Endothelial cell of umbilical vein (primary cell): ENCODE measurements around the gene DCC. TPM values are rescaled to one million over a fixed set of nuclear protein-coding genes. Genes with fewer than 3 reads are reported as not detected.

Source experiments
- BruUV-seq: library from RNA; stranded (reverse); fragments of 400-500 nt; replicated peaks from 2 replicates; lab custom pipeline; 2021; lab: Mats Ljungman, UMichigan
- CTCF ChIA-PET: fragments of 300-600, 350-600 bp; sonication (Branson Sonifier 250); formaldehyde crosslinking; loops from one replicate; lab custom pipeline; 2021; ENCODE audit warnings: antibody characterized with exemption, inconsistent platforms; lab: Charles Lee
- POLR2A ChIA-PET: fragments of 300-600, 350-600 bp; sonication (Branson Sonifier 250); formaldehyde crosslinking; loops from one replicate; lab custom pipeline; 2021; ENCODE audit warnings: antibody characterized with exemption, inconsistent platforms; lab: Charles Lee
- DNase-seq: peaks from one replicate; pipeline ENCODE4 v3.0.0-alpha.2; 2011; ENCODE audit warnings: low read depth, low spot score
- FAIRE-seq: peaks from 2 replicates; lab custom pipeline; 2011; peaks lifted over from hg19 to GRCh38; lab: Jason Lieb, UNC
- H2AFZ ChIP-seq: 2 replicates; pipeline ENCODE4 v1.6.0; 2012; ENCODE audit warnings: low read depth, low read length, control low read depth, inconsistent platforms
- H3K27ac ChIP-seq: 2 replicates; pipeline ENCODE4 v1.5.1; 2011; ENCODE audit warnings: low read depth, mild to moderate bottlenecking, control low read depth, low read length, moderate library complexity; ENCODE audit not compliant: insufficient read depth
- H3K27me3 ChIP-seq, 2 experiments: 2 replicates each; pipeline versions ENCODE4 v1.6.0 to v1.6.1; 2011; ENCODE audit warnings: low read length in 2 of 2, mixed read lengths in 1 of 2; ENCODE audit not compliant: control insufficient read depth in 2 of 2, insufficient read depth in 2 of 2
- H3K36me3 ChIP-seq, 2 experiments: 2 replicates in 1 of 2; 3 replicates in 1 of 2; pipeline ENCODE4 v1.5.1; 2011; ENCODE audit warnings: low read length in 2 of 2, mild to moderate bottlenecking in 1 of 2, moderate library complexity in 1 of 2; ENCODE audit not compliant: control insufficient read depth in 2 of 2, insufficient read depth in 2 of 2; ENCODE audit errors: extremely low read depth in 1 of 2
- H3K4me1 ChIP-seq: 3 replicates; pipeline ENCODE4 v1.5.1; 2011; ENCODE audit warnings: mild to moderate bottlenecking, low read length; ENCODE audit not compliant: control insufficient read depth, insufficient read depth; ENCODE audit errors: extremely low read depth
- H3K4me2 ChIP-seq: 2 replicates; pipeline ENCODE4 v1.6.1; 2011; ENCODE audit warnings: low read length, control low read depth, mixed read lengths; ENCODE audit not compliant: insufficient read depth
- H3K4me3 ChIP-seq, 3 experiments: fragments of 200-600 bp in 1 of 3; sonication (generic), shearing (Covaris generic) in 1 of 3; replicated peaks in 1 of 3; 2 replicates each; pipeline ENCODE4 v1.5.1; 2011 to 2016; ENCODE audit warnings: control low read depth in 3 of 3, low read length in 3 of 3, mild to moderate bottlenecking in 2 of 3, inconsistent platforms in 1 of 3, low read depth in 1 of 3, moderate library complexity in 1 of 3; ENCODE audit not compliant: insufficient read depth in 1 of 3
- H3K79me2 ChIP-seq: 2 replicates; pipeline ENCODE4 v1.6.0; 2012; ENCODE audit warnings: low read length, inconsistent platforms; ENCODE audit not compliant: control insufficient read depth, insufficient read depth
- H3K9ac ChIP-seq: replicated peaks from 2 replicates; pipeline ENCODE3; 2011; ENCODE audit warnings: low read length, control low read depth; ENCODE audit not compliant: insufficient read depth; ENCODE audit errors: extremely low read depth
- H3K9me1 ChIP-seq: replicated peaks from 3 replicates; pipeline ENCODE4 v1.6.0; 2011; ENCODE audit warnings: mild to moderate bottlenecking, low read length; ENCODE audit not compliant: control insufficient read depth, insufficient read depth; ENCODE audit errors: extremely low read depth
- H3K9me3 ChIP-seq: replicated peaks from 2 replicates; pipeline ENCODE4 v1.5.1; 2012; ENCODE audit warnings: low read length, inconsistent platforms; ENCODE audit not compliant: control insufficient read depth, insufficient read depth
- H4K20me1 ChIP-seq: replicated peaks from 2 replicates; pipeline ENCODE3; 2011; ENCODE audit warnings: mild to moderate bottlenecking, low read length; ENCODE audit not compliant: control insufficient read depth, insufficient read depth; ENCODE audit errors: extremely low read depth
- EZH2 ChIP-seq: IDR thresholded peaks from 2 replicates; pipeline ENCODE4 v1.6.1; 2012; ENCODE audit warnings: borderline replicate concordance, low read depth, mild to moderate bottlenecking, moderate library complexity, low read length, inconsistent platforms; ENCODE audit not compliant: severe bottlenecking
- FOS ChIP-seq: IDR thresholded peaks from 2 replicates; pipeline ENCODE4 v1.6.1; 2011; ENCODE audit warnings: mild to moderate bottlenecking, low read length, moderate library complexity, borderline replicate concordance; ENCODE audit not compliant: insufficient read depth
- GATA2 ChIP-seq: IDR thresholded peaks from 2 replicates; pipeline ENCODE4 v1.7.0; 2011; ENCODE audit warnings: low read depth, mild to moderate bottlenecking, moderate library complexity, mixed read lengths, low read length; ENCODE audit not compliant: insufficient read length, insufficient read depth
- JUN ChIP-seq: IDR thresholded peaks from 2 replicates; pipeline ENCODE4 v1.6.1; 2011; ENCODE audit warnings: borderline replicate concordance, low read depth; ENCODE audit not compliant: insufficient read length, insufficient read depth
- MYC ChIP-seq: IDR thresholded peaks from one replicate; pipeline ENCODE4 v1.6.1; 2011; ENCODE audit warnings: mild to moderate bottlenecking, low read depth, low read length
- dilution Hi-C: fragments of 300-500 bp; cut with MboI; formaldehyde crosslinking; loops from one replicate; pipeline ENCODE4 v1.15.0; 2019; ENCODE audit warnings: low sequenced_read_pairs; ENCODE audit not compliant: extremely low pct_ligation_motif_present
- intact Hi-C: fragments of 100-400 bp; cut with micrococcal nuclease; formaldehyde crosslinking; loops from one replicate; pipeline ENCODE4 v1.10.0; 2022
- polyA plus RNA-seq, 4 experiments: library from polyadenylated mRNA; depleted of rRNA in 3 of 4; stranded (reverse) in 3 of 4; unstranded in 1 of 4; fragments of >200 nt; gene quantifications; 2 replicates each; pipeline versions ENCODE4 v1.2.1 to v1.2.3, GENCODE V29; 2011 to 2012; ENCODE audit warnings: missing spikeins in 1 of 4
- total RNA-seq: library from RNA; stranded (reverse); gene quantifications from 2 replicates; pipeline ENCODE4 v1.2.3, GENCODE V29; 2021
- TF ChIP-seq, protein P1 (sequence below): IDR thresholded peaks from 2 replicates; pipeline ENCODE4 v1.6.1; 2011; ENCODE audit not compliant: insufficient read depth, insufficient read length
- TF ChIP-seq, protein P2 (sequence below), 2 donors: IDR thresholded peaks; 1 replicate in 1 of 2; 2 replicates in 1 of 2; pipeline ENCODE4 v1.5.1; 2011; ENCODE audit warnings: low read length in 2 of 2, mild to moderate bottlenecking in 2 of 2, moderate library complexity in 2 of 2, control low read depth in 1 of 2, inconsistent platforms in 1 of 2, low read depth in 1 of 2; ENCODE audit not compliant: insufficient read depth in 1 of 2; ENCODE audit errors: extremely low read depth in 1 of 2

Gene DCC
- total and polyA plus RNA-seq, 2 donors (not counting 3 experiments of a cell fraction or from before 2014, with no cell fraction given): not detected

DNA sequence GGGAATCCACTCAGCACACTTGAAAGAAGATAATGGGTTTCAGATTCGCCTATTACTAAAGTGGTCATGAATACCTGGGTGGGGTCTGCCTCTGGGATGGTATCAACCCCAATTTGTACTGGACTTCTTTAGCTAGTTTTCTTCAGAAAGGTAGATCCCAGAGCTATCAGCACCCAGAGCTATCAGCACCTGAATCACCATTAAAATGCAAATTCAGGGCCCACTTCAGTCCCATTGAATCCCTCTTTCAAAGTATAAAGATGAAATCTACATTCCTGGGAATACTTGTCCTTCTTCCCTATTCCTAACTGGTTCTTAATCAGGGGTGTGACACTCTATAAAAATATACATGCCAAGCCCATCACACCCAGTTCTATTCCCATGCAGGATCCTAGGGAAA, 914.3 kb downstream of the DCC start:
- Histone ChIP-seq H3K36me3 (no peaks in the 10 kb centered on the region), H3K9ac (no peak overlapping the region), H3K79me2 (no peaks in the 10 kb centered on the region), H3K4me3 (no peak overlapping the region), H4K20me1 (no peaks in the 10 kb centered on the region), H2AFZ (no peak overlapping the region), H3K9me3 (no peaks in the 10 kb centered on the region), H3K27me3 (no peaks in the 10 kb centered on the region), H3K4me2 (no peak overlapping the region), H3K4me1 (no peaks in the 10 kb centered on the region), H3K27ac (no peak overlapping the region), H3K9me1 (no peaks in the 10 kb centered on the region)
- dilution Hi-C loops (no loop called here), intact Hi-C loops (no loop called here)
- no peak for FAIRE-seq
- ChIA-PET CTCF (no interaction called here), POLR2A (no interaction called here)
- no peak for DNase-seq
- no TSS peak for BruUV-seq
- TF ChIP-seq GATA2 (no peak), FOS (no peak), JUN (no peak), EZH2 (no peak), MYC (no peak)
- TF ChIP-seq, protein P1, sequence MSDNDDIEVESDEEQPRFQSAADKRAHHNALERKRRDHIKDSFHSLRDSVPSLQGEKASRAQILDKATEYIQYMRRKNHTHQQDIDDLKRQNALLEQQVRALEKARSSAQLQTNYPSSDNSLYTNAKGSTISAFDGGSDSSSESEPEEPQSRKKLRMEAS: no peak
- TF ChIP-seq, protein P2, sequence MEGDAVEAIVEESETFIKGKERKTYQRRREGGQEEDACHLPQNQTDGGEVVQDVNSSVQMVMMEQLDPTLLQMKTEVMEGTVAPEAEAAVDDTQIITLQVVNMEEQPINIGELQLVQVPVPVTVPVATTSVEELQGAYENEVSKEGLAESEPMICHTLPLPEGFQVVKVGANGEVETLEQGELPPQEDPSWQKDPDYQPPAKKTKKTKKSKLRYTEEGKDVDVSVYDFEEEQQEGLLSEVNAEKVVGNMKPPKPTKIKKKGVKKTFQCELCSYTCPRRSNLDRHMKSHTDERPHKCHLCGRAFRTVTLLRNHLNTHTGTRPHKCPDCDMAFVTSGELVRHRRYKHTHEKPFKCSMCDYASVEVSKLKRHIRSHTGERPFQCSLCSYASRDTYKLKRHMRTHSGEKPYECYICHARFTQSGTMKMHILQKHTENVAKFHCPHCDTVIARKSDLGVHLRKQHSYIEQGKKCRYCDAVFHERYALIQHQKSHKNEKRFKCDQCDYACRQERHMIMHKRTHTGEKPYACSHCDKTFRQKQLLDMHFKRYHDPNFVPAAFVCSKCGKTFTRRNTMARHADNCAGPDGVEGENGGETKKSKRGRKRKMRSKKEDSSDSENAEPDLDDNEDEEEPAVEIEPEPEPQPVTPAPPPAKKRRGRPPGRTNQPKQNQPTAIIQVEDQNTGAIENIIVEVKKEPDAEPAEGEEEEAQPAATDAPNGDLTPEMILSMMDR (IDR thresholded peaks at IDR 0.05; ENCODE audit: extremely low read depth in 1 of 2, insufficient read depth in 1 of 2, low read depth in 1 of 2, low read length in 2 of 2): no peak
